Activated effector memory CD4-positive, alpha-beta T cell treated with Interleukin-2 at 50 U/mL for 16 hours (primary cell): Measurements from ENCODE around the gene BEAN1.
A peak's percentile ranks its signal among the peaks of the same experiment; 100 is the strongest.

Source experiments
- DNase-seq: peaks from one replicate; pipeline ENCODE4 v3.0.0-alpha.2; 2020

The BEAN1 gene

GRCh38 chr16:66471716-66472393, 44.8 kb downstream of the BEAN1 start:
- no peak for DNase-seq

- DNase-seq, result no peak
These were observed 46.0 kb downstream of the BEAN1 start for GRCh38 chr16:66473051-66473571.

GRCh38 chr16:66473654-66474519, 46.8 kb downstream of the BEAN1 start:
- DNase-seq, result no peak

GRCh38 chr16:66474750-66475199, 47.7 kb downstream of the BEAN1 start:
- DNase-seq, result peak; percentile 40

- no peak for DNase-seq
These were observed 48.1 kb downstream of the BEAN1 start for GRCh38 chr16:66475232-66475631.

GRCh38 chr16:66476328-66477027, 49.4 kb downstream of the BEAN1 start:
- DNase-seq, result peak; percentile 35

- no peak for DNase-seq
These were observed 50.0 kb downstream of the BEAN1 start for GRCh38 chr16:66477028-66477515.

- peak; percentile 73 for DNase-seq
These were observed 51.8 kb downstream of the BEAN1 start for GRCh38 chr16:66478733-66479511.

- no peak for DNase-seq
These were observed 52.7 kb downstream of the BEAN1 start for GRCh38 chr16:66479661-66480264.

- DNase-seq, result no peak
These were observed 53.4 kb downstream of the BEAN1 start for GRCh38 chr16:66480265-66481080.

GRCh38 chr16:66481081-66481942, 54.2 kb downstream of the BEAN1 start:
- no peak for DNase-seq

- no peak for DNase-seq
These were observed 54.9 kb downstream of the BEAN1 start for GRCh38 chr16:66481943-66482390.

GRCh38 chr16:66483689-66484452, 56.8 kb downstream of the BEAN1 start:
- DNase-seq, result peak; percentile 54

- no peak for DNase-seq
These were observed 57.5 kb downstream of the BEAN1 start for GRCh38 chr16:66484453-66485213.

- DNase-seq, result no peak
These were observed 58.3 kb downstream of the BEAN1 start for GRCh38 chr16:66485376-66485775.

- no peak for DNase-seq
These were observed 59.2 kb downstream of the BEAN1 start for GRCh38 chr16:66486199-66486772.

- no peak for DNase-seq
These were observed 59.9 kb downstream of the BEAN1 start for GRCh38 chr16:66486773-66487579.
